GM23248 (cell line): ENCODE data around the gene PDZK1.

Experiments used
- EZH2 ChIP-seq: fragments of 200-600 bp; sonication (generic); IDR thresholded peaks from 2 replicates; pipeline ENCODE4 v1.6.1; 2018; ENCODE audit warnings: antibody characterized with exemption, mild to moderate bottlenecking; ENCODE audit not compliant: insufficient read depth, poor library complexity, severe bottlenecking
- EZH2phosphoT487 ChIP-seq: fragments of 200-600 bp; sonication (generic); IDR thresholded peaks from 2 replicates; pipeline ENCODE4 v1.6.1; 2018; ENCODE audit warnings: antibody characterized with exemption, moderate library complexity, mild to moderate bottlenecking, low read depth; ENCODE audit not compliant: insufficient read depth

DNA sequence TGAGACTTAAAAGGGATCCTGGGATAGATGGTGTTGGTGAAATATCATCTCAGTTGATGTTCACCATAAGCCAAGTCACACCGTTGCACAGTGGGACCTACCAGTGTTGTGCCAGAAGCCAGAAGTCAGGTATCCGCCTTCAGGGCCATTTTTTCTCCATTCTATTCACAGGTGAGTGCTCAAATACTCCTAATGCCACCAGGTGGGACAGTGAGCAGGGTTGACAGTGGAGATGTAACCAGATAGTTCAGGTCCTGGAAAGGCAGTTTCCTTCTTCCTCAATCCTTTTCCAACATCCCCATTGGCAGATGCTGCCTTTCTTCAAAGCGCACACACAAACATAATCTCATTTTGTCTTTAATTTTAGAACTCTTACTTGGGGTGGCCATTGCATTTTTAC is 23.7 kb upstream of the PDZK1 start:
- TF ChIP-seq EZH2phosphoT487 (no peak), EZH2 (no peak)
